ENCODE data around the gene IL16. TPM values are rescaled to one million over a fixed set of nuclear protein-coding genes. Genes with fewer than 3 reads are reported as not detected.

The IL16 gene
- total and polyA plus RNA-seq, 2 donors (not counting 1 experiment from before 2014, with no cell fraction given), result 181 to 287 TPM

GRCh38 chr15:81255315-81255957 lies 58.8 kb downstream of the IL16 start:
- Mint-ChIP-seq H3K4me1 (no peaks in the 10 kb centered on the region), H3K9me3 (ENCODE audit: insufficient read depth) (no peaks in the 10 kb centered on the region), H3K27ac (no peak overlapping the region), H3K27me3 (peaks cover 47% of the 10 kb centered on the region), H3K4me3 (no peak overlapping the region)
- intact Hi-C loops (cut with micrococcal nuclease), result no loop called here
- no peaks in the 10 kb centered on the region for H4K20me1 ChIP-seq (ENCODE audit: control insufficient read depth, insufficient read depth, low read length, poor library complexity, severe bottlenecking)
- H3K79me2 ChIP-seq (ENCODE audit: control insufficient read depth, insufficient read depth, low read length), result no peaks in the 10 kb centered on the region
- H3K9ac ChIP-seq (ENCODE audit: low read length), result no peak overlapping the region
- ChIA-PET CTCF (interaction anchor here (1.4 to 2.9 kb wide), 2 partner anchors 8 to 11 kb away, joined by 5 to 9 read pairs; no protein-coding TSS in a partner anchor), POLR2A (no interaction called here)
- TF ChIP-seq EZH2 (IDR thresholded peaks at IDR 0.05; ENCODE audit: borderline replicate concordance, insufficient read depth, low read depth, low read length, poor library complexity, severe bottlenecking), result no peak
- no peak for TF ChIP-seq CTCF (IDR thresholded peaks at IDR 0.05)
- H3K9me3 ChIP-seq (ENCODE audit: control extremely low read depth in 1 of 3, control insufficient read depth in 2 of 3, insufficient read depth in 1 of 3, low read length in 2 of 3), result no peaks in the 10 kb centered on the region
- DNase-seq (no peak), ATAC-seq (ENCODE audit: low read depth) (no peak)
- no peak overlapping the region for H3K4me2 ChIP-seq (replicated peaks; ENCODE audit: low read depth, low read length, poor library complexity, severe bottlenecking)
- no peak overlapping the region for H2AFZ ChIP-seq (ENCODE audit: insufficient read depth, low read depth, low read length, poor library complexity, severe bottlenecking)
- H3K36me3 ChIP-seq (replicated peaks in 1 of 2; ENCODE audit: control extremely low read depth in 1 of 2, control insufficient read depth in 1 of 2, extremely low read depth in 1 of 2, insufficient read depth in 2 of 2, low read length in 1 of 2), result no peaks in the 10 kb centered on the region
- WGBS (ENCODE audit: insufficient coverage), result 78% methylated on average over 1 of the region's 5 CpGs
- peaks cover 0 to 6% (median 0%) of the 10 kb centered on the region in 4 experiments for H3K27me3 ChIP-seq (replicated peaks in 1 of 4; ENCODE audit: control extremely low read depth in 1 of 4, control insufficient read depth in 3 of 4, insufficient read depth in 4 of 4, low read length in 3 of 4)
- H3K27ac ChIP-seq (ENCODE audit: low read length in 2 of 2), result no peak overlapping the region
- no peaks in the 10 kb centered on the region for H3K4me1 ChIP-seq (ENCODE audit: control insufficient read depth in 2 of 2, insufficient read depth in 2 of 2, low read length in 2 of 2)
- H3K4me3 ChIP-seq (ENCODE audit: control extremely low read depth in 1 of 5, extremely low read depth in 1 of 5, insufficient read depth in 1 of 5, low read depth in 2 of 5, low read length in 4 of 5), result no peak overlapping the region

GRCh38 chr15:81255958-81256320 lies 59.3 kb downstream of the IL16 start:
- Histone ChIP-seq H4K20me1 (ENCODE audit: control insufficient read depth, insufficient read depth, low read length, poor library complexity, severe bottlenecking) (no peaks in the 10 kb centered on the region), H3K4me3 (ENCODE audit: control extremely low read depth in 1 of 5, extremely low read depth in 1 of 5, insufficient read depth in 1 of 5, low read depth in 2 of 5, low read length in 4 of 5) (no peak overlapping the region), H3K9ac (ENCODE audit: low read length) (no peak overlapping the region), H3K4me2 (replicated peaks; ENCODE audit: low read depth, low read length, poor library complexity, severe bottlenecking) (no peak overlapping the region), H3K27me3 (replicated peaks in 1 of 4; ENCODE audit: control extremely low read depth in 1 of 4, control insufficient read depth in 3 of 4, insufficient read depth in 4 of 4, low read length in 3 of 4) (peaks cover 0 to 6% (median 0%) of the 10 kb centered on the region in 4 experiments), H3K36me3 (replicated peaks in 1 of 2; ENCODE audit: control extremely low read depth in 1 of 2, control insufficient read depth in 1 of 2, extremely low read depth in 1 of 2, insufficient read depth in 2 of 2, low read length in 1 of 2) (no peaks in the 10 kb centered on the region), H3K4me1 (ENCODE audit: control insufficient read depth in 2 of 2, insufficient read depth in 2 of 2, low read length in 2 of 2) (no peaks in the 10 kb centered on the region), H3K9me3 (ENCODE audit: control extremely low read depth in 1 of 3, control insufficient read depth in 2 of 3, insufficient read depth in 1 of 3, low read length in 2 of 3) (no peaks in the 10 kb centered on the region), H2AFZ (ENCODE audit: insufficient read depth, low read depth, low read length, poor library complexity, severe bottlenecking) (no peak overlapping the region), H3K79me2 (ENCODE audit: control insufficient read depth, insufficient read depth, low read length) (no peaks in the 10 kb centered on the region), H3K27ac (ENCODE audit: low read length in 2 of 2) (no peak overlapping the region)
- ATAC-seq (ENCODE audit: low read depth) (no peak), DNase-seq (no peak)
- intact Hi-C loops (cut with micrococcal nuclease), result no loop called here
- Mint-ChIP-seq H3K4me1 (no peaks in the 10 kb centered on the region), H3K27me3 (peaks cover 44% of the 10 kb centered on the region), H3K4me3 (no peak overlapping the region), H3K9me3 (ENCODE audit: insufficient read depth) (no peaks in the 10 kb centered on the region), H3K27ac (no peak overlapping the region)
- no peak for TF ChIP-seq EZH2 (IDR thresholded peaks at IDR 0.05; ENCODE audit: borderline replicate concordance, insufficient read depth, low read depth, low read length, poor library complexity, severe bottlenecking)
- TF ChIP-seq CTCF (IDR thresholded peaks at IDR 0.05), result no peak
- POLR2A ChIA-PET, result no interaction called here
- CTCF ChIA-PET, result interaction anchor here (2.9 kb wide), 1 partner anchor 10 kb away, joined by 9 read pairs; no protein-coding TSS in a partner anchor
